ENCODE results near the gene SKIDA1.

SKIDA1 gene

DNA sequence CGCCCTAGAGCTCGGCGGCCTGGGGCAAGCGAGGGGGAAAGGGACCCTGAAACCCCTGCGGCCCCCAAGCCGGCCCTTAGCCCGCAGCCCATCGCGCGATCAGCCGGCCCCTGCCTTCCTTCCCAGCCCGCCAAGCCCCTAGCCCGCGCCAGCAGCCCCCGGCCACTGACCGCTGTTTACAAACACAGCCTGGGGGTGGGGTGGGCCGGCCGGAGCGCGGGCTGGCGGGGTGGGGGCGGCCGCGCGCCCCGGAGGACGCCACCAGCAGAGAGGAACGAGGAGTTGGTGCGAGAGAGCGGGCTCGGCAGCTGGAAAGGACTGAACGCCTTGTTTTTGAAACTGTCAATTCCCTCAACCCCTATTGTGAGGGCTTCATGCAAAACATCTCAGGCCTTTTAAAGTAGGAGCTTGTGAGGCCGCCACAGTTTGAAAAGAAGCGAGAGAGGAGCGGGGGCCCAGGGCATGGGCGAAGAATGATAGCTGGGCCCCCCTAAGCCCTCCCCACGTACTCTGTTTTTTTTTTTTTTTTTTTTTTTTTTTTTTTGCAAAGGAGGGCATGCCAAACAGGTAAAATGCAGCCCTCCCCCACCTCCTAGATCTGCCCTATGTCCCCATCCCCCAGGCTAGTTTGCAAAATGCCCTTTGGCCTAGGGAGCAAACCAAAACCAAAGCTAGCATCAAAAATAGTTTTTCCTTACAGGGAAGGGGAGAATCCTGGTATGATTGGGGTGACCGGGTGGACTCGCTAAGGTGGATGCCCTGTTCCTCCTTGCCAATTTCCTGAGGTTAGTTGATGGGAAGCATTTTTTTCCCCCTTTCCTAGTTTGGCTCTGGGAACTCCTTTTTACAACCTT lies 15.0 kb downstream of the SKIDA1 start:
- TF ChIP-seq, protein P1, sequence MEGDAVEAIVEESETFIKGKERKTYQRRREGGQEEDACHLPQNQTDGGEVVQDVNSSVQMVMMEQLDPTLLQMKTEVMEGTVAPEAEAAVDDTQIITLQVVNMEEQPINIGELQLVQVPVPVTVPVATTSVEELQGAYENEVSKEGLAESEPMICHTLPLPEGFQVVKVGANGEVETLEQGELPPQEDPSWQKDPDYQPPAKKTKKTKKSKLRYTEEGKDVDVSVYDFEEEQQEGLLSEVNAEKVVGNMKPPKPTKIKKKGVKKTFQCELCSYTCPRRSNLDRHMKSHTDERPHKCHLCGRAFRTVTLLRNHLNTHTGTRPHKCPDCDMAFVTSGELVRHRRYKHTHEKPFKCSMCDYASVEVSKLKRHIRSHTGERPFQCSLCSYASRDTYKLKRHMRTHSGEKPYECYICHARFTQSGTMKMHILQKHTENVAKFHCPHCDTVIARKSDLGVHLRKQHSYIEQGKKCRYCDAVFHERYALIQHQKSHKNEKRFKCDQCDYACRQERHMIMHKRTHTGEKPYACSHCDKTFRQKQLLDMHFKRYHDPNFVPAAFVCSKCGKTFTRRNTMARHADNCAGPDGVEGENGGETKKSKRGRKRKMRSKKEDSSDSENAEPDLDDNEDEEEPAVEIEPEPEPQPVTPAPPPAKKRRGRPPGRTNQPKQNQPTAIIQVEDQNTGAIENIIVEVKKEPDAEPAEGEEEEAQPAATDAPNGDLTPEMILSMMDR (IDR thresholded peaks at IDR 0.05; ENCODE audit: low read depth, low read length, missing control alignments): no peak
- no peak for DNase-seq (ENCODE audit: low read depth)
- no peak overlapping the region for H3K4me3 ChIP-seq (ENCODE audit: low read depth, low read length)

DNA sequence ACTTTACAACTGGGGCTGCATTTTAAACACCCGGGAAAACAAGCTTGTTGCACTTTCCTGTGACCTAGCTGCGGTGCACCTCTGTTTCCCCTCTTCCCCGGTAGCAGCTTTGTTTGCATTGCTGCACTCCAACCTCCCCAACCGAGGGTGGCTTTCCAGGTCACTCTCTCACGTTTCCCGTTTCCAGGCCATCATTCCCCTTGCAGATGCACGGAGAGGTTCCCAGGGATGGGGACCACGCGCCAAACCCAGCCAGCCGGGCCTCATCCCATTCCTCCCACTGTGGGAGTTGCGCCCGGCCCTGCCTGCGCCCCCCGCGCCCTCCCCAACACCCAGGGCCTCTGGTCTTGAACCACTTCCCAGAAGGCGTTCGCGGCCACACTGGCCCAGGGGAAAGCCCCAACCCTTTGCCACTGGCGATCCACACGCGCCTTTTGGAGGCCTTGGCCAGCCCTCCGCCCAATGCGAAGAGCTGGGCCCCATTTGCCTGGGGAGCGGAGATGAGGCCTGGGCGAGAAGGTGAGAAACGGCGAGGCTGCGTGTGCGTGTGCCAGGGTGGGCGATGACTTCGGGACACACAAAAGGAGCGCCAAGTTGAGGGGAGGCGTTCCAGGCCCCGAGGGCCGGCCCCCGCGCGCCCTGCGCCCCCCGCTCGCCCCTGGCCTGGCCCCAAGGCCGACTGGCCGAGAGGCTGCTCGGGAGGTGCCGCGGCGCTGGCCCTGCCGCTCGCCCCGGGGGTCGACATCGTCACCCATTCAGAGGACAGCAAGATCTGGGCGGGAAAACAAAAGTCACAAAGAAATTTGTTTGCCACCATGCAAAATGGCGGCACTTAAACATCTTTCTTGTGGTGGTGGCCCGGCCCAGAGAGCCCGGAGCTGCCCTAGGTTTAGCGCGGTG lies 15.9 kb downstream of the SKIDA1 start:
- H3K4me3 ChIP-seq (ENCODE audit: low read depth, low read length): no peak overlapping the region
- no peak for DNase-seq (ENCODE audit: low read depth)
- TF ChIP-seq, protein P1 (IDR thresholded peaks at IDR 0.05; ENCODE audit: low read depth, low read length, missing control alignments): no peak

DNA sequence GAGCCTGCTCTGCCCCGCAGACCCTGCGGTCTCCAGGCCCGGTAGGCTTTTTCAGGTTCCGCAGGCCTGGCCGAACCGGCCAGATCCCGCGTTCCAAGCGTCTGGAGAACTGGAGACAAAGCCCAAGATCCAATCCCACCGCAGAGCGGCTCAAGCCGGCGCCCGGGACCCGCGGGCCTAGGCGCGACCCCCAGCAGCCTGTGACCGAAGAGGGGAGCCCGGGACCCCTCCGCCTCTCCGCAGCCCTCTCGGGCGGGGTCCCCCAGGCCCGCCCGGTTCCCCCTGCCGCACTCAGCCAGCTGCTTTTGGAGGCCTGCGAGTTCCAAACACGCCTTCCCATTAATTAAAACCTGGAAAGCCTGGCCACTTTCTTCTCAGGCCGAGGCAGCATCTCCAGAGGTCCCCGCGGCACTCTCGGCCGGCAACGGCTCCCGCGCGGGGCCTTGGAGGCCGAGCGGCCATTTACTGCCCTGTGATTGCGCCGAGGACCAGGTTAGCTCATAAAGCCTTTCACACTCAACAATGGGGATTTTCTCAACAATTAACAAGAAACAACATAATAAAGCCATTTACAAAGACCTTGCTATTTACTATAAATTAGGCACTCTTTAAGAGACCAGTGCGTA lies 16.7 kb downstream of the SKIDA1 start:
- no peak overlapping the region for H3K4me3 ChIP-seq (ENCODE audit: low read depth, low read length)
- DNase-seq (ENCODE audit: low read depth): no peak
- TF ChIP-seq, protein P1 (IDR thresholded peaks at IDR 0.05; ENCODE audit: low read depth, low read length, missing control alignments): no peak

DNA sequence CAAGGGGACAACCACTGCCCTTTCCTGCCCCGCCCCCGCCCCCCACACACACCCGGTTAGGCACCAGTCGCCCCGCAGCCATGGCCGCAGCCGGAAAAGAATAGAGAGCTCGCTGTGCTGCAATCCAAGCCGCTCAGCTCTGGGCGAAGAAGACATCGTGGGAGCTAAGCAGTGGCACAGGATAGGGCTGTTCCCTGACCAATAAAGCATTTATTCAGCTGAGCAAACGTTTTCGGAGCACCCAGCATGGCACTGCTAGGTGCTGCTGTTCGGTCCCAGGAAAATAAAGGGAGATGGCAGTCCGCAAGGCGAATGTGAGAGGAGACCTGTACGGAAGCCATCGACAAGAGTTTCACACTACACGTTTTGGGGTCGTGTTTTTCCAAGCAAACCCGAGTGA lies 18.3 kb downstream of the SKIDA1 start:
- DNase-seq (ENCODE audit: low read depth): no peak
- TF ChIP-seq, protein P1 (IDR thresholded peaks at IDR 0.05; ENCODE audit: low read depth, low read length, missing control alignments): no peak
- no peak overlapping the region for H3K4me3 ChIP-seq (ENCODE audit: low read depth, low read length)

DNA sequence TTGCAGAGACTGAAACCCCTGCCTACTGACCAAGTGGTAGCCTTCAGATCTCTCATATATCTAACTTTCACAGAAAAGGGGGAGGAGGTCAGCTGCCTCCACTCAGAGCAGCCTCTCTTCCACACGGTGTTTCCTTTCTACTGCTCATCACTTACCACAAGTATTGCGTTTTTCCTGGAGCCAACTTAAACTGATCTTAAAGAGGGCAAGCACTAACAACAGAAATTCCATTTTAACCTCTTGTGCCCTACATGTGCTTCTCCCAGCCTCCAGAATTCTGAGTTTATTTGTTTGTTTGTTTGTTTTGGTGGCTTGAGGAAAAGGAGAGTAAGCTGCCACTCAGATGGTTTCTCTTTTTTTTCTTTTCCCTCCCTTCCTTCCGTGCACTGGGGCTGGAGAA lies 19.1 kb downstream of the SKIDA1 start:
- DNase-seq (ENCODE audit: low read depth): no peak
- TF ChIP-seq, protein P1 (IDR thresholded peaks at IDR 0.05; ENCODE audit: low read depth, low read length, missing control alignments): no peak
- no peak overlapping the region for H3K4me3 ChIP-seq (ENCODE audit: low read depth, low read length)

DNA sequence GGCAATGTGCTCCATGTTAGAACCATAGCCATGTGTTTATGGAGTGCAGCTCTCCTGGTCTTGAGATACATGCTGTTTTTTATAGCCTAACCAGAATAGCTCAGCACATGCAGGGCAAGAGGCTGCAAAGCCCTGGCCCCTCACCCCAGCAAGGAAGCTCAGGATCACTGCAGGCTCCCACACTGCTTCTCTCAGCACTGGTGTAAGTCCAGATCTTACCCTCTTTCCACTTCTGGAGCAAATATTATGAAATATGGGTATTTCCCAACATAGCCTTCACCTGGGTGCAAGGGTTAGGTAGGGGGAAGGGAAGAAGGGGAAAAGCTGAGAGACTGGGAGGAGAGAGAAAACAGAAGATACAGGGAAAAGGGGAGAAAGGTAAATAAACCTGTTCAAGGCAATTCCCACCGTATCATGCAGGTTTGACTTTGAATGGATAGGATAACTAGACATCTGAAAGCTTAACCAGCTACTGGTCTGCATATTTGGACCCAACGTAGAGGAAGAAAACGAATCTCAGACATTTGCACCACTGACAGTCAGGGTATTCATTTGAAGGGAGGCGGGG lies 19.7 kb downstream of the SKIDA1 start:
- no peak overlapping the region for H3K4me3 ChIP-seq (ENCODE audit: low read depth, low read length)
- TF ChIP-seq, protein P1 (IDR thresholded peaks at IDR 0.05; ENCODE audit: low read depth, low read length, missing control alignments): no peak
- DNase-seq (ENCODE audit: low read depth): no peak
